ENCODE measurements around the gene SMG6. TPM values are rescaled to one million over a fixed set of nuclear protein-coding genes. Genes with fewer than 3 reads are reported as not detected.
A peak's percentile ranks its signal among the peaks of the same experiment; 100 is the strongest.

Gene SMG6
- total RNA-seq, 1 donor = 49.3 TPM

GRCh38 chr17:2068519-2069051 is 235.0 kb downstream of the SMG6 start:
- DNase-seq (ENCODE audit: low read depth) = no peak
- TF ChIP-seq CTCF (IDR thresholded peaks at IDR 0.05; ENCODE audit: insufficient read depth, low read length) = no peak
- H3K4me3 ChIP-seq (ENCODE audit: low read depth, low read length) = no peak overlapping the region

- TF ChIP-seq CTCF (IDR thresholded peaks at IDR 0.05; ENCODE audit: insufficient read depth, low read length) = peak; percentile 36
- peak; percentile 87 for DNase-seq (ENCODE audit: low read depth)
- no peak overlapping the region for H3K4me3 ChIP-seq (ENCODE audit: low read depth, low read length)
These were observed 235.5 kb downstream of the SMG6 start for GRCh38 chr17:2068031-2068518.

- H3K4me3 ChIP-seq (ENCODE audit: low read depth, low read length) = no peak overlapping the region
- TF ChIP-seq CTCF (IDR thresholded peaks at IDR 0.05; ENCODE audit: insufficient read depth, low read length) = no peak
- peak; percentile 73 for DNase-seq (ENCODE audit: low read depth)
These were observed 236.0 kb downstream of the SMG6 start for GRCh38 chr17:2067608-2068024.

- H3K4me3 ChIP-seq (ENCODE audit: low read depth, low read length) = no peak overlapping the region
- no peak for DNase-seq (ENCODE audit: low read depth)
- TF ChIP-seq CTCF (IDR thresholded peaks at IDR 0.05; ENCODE audit: insufficient read depth, low read length) = no peak
These were observed 236.5 kb downstream of the SMG6 start for GRCh38 chr17:2067048-2067561.

- DNase-seq (ENCODE audit: low read depth) = no peak
- no peak overlapping the region for H3K4me3 ChIP-seq (ENCODE audit: low read depth, low read length)
- no peak for TF ChIP-seq CTCF (IDR thresholded peaks at IDR 0.05; ENCODE audit: insufficient read depth, low read length)
These were observed 237.6 kb downstream of the SMG6 start for GRCh38 chr17:2065949-2066400.

GRCh38 chr17:2064980-2065785 is 238.4 kb downstream of the SMG6 start:
- no peak overlapping the region for H3K4me3 ChIP-seq (ENCODE audit: low read depth, low read length)

More at GRCh38 chr17:2064980-2065785, 238.4 kb downstream of the SMG6 start:
- peak; percentile 68 for DNase-seq (ENCODE audit: low read depth)
- TF ChIP-seq CTCF (IDR thresholded peaks at IDR 0.05; ENCODE audit: insufficient read depth, low read length) = peak; percentile 60
